HG03039 (cell line): ENCODE measurements around the gene ADAMTS16.

Experiments used
- ATAC-seq: cut with Tn5 transposase; IDR thresholded peaks from one replicate; pipeline ENCODE4 v1.9.1; 2021; ENCODE audit warnings: mild to moderate bottlenecking, moderate library complexity; ENCODE audit not compliant: unreplicated experiment

Gene ADAMTS16

DNA sequence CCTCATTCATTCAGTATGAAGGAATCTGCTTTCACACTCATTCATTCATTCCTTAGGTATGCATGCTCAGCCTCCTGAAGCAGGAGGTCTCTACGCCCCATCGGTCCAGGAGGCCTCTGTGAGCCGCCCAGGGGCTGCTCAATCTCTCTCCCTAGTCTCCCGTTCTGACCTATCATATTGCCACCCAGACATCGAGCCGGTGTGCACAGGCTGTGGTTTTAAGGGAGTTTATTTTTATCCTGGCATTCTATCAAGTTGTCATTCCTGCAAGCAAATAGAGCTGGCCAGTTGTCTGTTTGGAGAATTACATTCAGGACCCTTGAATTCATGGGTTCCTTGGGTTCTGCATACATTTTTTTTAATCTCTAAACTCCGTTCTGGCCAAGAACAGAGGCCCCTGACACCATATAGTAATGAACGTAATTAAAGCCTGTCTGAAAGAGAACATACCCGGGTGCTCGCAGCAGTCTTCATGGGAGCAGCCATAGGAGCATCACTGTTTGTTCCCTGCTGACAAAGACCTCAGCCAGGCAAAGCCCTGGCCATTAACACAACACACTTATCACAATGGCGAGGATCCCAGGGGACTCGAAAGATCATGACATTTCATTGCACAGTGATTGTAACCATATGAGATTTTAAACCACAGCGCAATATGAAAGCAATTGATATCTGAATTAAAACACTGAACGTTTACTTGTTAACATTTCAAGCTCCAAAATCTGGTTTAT is 80.9 kb downstream of the ADAMTS16 start:
- ATAC-seq: no peak

DNA sequence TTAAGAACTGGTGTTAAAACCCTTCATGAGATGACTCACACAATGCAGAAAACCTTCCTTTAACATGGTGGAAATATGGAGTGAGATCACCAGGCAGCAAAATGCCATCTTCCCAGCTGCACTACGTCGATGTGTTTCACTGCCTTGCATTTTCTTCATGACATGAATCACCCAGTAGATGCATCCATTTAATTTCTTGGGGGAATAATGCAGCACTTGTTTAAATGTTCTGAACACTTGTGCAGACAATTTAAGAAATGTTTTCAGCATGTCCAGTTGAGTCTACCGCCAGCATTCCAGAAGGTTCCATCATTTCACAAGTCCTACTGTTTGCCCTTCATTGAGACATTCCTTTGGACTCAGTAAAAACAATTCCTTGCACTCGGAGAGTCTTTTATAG is 81.6 kb downstream of the ADAMTS16 start:
- ATAC-seq: no peak

DNA sequence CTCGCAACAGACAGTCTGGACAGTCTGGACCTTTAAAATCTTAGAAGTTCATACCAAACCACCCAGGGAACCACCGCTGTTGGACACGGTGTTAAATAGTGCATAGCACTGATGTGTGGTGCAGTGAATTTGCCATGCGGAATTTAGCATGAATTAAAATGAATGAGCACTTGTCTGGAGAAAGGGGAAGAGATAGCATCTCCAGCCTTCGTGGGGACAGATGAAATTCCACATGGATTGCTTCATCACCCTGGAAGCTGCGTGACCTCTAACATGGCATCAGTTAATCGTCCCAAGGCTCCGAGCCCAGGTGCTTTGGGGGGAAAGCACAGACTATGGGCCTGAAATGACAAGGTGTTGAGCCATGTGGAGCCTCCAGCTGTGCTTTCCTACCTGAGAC is 91.4 kb downstream of the ADAMTS16 start:
- ATAC-seq: no peak

- no peak for ATAC-seq
Measured at GRCh38 chr5:5234912-5235311, 94.8 kb downstream of the ADAMTS16 start.

- no peak for ATAC-seq
Measured at GRCh38 chr5:5235685-5236084, 95.6 kb downstream of the ADAMTS16 start.

DNA sequence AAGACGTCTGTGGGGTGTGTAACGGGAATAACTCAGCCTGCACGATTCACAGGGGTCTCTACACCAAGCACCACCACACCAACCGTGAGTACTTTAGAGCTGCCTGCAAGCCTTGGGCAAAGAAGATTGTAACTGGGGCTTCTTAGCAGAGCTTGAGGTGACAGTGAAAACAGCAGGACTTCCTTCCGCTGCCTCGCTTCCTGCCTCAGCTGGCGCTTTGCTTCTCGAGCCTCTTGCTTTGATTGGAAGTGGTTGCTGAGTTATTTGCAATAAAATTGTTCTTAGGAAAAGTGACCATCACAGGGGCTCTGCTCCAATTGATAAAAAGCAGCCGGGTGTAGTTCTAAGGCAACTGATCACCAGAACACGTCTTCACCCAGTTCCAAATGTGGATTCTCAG is 99.1 kb downstream of the ADAMTS16 start:
- no peak for ATAC-seq

DNA sequence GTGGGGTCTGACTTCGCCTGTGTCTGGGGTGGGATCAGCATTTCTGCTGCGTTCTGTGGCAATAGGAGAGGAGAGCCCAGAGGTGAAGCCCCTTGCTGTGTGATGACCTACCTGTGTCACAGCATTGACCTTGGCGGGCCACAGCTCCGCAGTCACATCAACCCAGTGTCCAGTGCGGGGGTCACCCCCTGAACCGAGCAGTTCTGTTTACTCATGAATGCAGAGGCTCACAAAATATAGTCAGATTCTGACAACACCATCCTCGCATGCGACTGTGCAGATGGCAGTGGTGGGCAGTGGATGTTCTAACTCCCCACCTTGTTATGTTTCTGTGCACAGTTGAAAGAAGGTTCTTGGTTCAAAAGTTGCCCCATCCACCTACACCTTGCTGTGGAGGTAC is 100.1 kb downstream of the ADAMTS16 start:
- no peak for ATAC-seq

DNA sequence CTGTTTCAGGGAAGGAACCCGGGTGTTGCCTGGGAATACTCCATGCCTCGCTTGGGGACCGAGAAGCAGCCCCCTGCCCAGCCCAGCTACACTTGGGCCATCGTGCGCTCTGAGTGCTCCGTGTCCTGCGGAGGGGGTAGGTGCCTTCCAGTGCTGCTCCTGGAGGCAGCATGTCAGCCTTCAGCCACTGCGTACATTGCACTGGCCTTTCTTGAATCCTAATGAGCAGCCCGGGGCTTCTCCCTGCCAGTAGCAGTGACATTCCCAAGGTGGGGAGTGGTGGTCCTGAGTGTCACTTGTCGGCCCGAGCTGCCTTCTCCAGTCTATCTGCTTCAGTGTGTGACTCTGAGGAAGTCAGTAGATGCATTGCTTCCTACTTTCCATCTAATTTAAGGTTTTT is 101.9 kb downstream of the ADAMTS16 start:
- no peak for ATAC-seq

GRCh38 chr5:5246736-5247135 is 106.6 kb downstream of the ADAMTS16 start:
- no peak for ATAC-seq

DNA sequence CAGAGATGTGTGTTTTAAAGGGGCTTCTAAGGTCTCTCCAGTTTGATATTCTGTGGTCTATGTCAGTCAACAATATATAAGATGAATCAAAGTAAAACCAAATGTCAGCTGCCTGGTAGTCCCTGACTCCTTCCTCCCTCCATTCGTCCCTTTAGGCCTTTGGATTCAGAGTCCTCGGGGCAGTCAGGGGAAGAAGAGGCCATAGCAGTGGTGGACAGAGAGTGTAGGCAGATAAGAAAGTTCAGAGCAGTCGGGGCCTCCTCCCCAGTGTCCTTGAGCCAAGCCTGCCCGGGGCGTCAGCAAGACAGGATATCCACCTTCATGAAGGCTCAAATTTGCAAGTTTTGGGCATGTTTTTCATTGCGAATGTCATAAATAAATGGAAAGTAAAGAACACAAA is 110.6 kb downstream of the ADAMTS16 start:
- no peak for ATAC-seq

DNA sequence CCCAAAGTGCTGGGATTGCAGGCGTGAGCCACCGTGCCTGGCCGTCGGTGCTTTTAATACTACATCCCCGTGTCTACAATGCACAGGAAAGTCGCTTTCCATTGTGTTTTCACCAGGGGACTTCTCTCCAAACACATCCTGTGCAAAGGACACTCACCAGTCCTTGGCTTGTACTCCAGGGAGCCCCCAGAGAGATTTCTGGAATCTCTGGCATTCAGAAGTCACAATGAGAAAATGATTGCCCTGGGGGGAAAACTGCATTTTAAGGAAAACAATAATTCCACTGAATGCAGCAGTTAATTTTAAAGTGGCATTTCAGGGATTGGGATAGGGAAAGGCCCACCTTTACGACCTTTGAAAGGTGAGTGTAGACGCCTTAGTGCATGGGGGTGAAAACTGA is 112.0 kb downstream of the ADAMTS16 start:
- ATAC-seq: no peak

GRCh38 chr5:5257353-5257752 is 117.2 kb downstream of the ADAMTS16 start:
- no peak for ATAC-seq

- ATAC-seq: no peak
Measured at GRCh38 chr5:5258564-5258963, 118.4 kb downstream of the ADAMTS16 start.

DNA sequence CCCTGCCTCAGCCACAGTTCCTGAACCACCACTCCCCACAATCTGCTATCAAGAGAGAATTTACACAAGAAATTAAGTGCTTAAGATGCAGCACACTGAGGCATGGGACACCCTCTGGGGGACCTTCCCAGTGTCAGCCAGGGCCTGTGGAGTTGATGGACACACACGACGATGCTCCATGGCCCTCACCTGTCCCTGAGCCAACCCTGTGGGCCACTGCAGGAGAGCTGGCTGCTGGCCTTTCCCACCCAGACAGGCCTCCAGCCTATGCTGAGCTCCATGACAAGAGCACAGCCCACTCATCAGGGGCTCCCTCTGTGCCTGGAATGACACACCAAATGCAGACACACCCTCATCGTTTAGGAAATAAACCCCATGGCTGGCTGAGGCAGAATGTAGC is 124.6 kb downstream of the ADAMTS16 start:
- ATAC-seq: no peak

DNA sequence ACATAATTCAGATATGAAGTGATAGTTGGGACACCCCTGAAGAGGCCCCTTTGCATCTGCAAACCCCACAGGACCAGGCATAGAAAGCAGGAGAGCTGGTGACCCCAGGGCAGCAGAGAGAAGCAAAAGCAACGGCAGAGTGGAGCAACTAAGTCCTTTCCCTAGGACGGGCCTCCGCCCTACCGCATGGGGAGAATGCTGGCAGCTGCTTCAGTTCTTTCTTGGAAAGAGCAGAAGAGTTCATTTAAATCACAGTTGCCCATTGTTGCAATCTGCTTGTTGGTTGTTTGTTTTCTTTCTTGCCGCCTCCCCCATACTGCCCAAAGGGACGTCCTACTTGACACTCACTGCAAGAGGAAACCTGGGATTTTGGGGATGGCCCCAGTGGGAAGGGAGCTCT is 126.2 kb downstream of the ADAMTS16 start:
- ATAC-seq: no peak

- no peak for ATAC-seq
Measured at GRCh38 chr5:5270161-5270560, 130.0 kb downstream of the ADAMTS16 start.

DNA sequence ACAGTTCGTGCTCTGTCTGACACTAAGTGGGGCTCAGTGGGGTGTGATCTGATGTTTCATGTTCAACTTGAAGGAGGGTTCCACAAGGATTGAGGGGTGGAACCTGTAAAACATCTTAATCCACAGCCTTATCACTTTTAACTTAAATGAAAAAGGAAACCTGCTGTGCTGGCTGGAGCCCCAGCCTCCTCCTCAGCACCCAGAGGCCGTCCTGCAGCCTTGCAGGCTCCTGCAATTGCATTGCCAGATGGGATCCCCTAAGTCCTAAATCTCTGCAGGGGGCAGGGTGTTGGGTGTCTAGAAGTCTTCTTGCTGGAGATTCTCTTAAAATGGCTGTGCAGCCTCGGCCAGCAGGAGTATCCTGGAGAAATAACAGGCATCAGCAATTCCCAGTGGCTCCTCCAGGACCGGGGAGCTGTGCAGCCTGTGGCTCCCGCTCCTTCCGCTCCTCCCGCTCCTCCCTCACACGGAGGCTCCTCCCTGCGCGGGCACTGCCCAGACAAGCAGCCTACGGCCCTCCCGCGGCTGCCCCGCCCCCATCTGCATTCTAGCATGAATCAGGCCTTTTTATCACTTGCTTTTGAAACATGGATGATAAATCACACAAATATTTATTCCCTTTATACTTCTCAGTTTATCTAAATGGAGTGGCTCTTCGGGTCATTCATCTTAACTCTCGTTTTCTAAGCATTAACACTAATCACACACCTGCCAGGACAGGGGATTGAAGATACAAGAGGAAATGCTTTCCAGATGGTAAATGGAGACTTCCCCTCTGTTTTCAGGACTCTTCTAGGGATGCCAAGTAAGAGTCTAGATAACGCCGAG is 131.0 kb downstream of the ADAMTS16 start:
- no peak for ATAC-seq

- ATAC-seq: no peak
Measured at GRCh38 chr5:5271786-5272321, 131.7 kb downstream of the ADAMTS16 start.

DNA sequence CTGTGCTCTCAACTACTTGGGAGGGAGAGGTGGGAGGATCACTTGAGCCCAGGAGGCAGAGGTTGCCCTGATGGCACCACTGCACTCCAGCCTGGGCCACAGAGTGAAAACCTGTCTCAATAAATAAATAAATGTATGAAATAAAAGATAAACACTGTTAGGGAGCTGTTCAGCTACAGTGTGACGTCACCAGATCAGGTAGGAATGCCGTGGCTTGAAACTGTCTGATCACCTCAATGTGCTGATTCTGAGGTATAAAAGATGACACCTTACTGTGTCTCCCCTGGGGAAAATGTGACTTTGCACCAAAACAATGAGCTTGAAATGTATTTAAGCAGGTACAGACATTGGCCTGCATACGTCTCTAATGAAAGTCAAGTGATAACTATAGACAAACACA is 133.3 kb downstream of the ADAMTS16 start:
- ATAC-seq: no peak

DNA sequence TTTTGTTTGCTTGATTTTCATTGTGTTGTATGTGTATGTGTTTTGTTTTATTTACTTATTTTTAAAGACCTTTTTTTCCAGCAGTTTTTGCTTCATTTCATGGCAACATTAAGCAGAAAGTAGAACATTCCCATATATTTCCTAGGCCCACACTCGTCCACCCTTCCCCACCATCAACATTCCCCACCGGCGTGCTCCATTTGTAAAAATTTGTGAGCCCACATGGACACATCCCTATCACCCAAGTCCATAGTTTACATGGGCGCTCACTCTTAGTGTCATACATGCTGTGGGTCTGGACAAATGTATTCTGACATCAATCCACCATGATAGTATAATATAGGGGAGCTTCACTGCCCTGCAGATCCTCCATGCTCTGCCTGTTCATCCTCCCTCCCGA is 133.8 kb downstream of the ADAMTS16 start:
- ATAC-seq: no peak

- ATAC-seq: no peak
Measured at GRCh38 chr5:5275211-5275610, 135.1 kb downstream of the ADAMTS16 start.

- ATAC-seq: no peak
Measured at GRCh38 chr5:5276430-5276829, 136.3 kb downstream of the ADAMTS16 start.
